Measurements from ENCODE around the gene DDOST. TPM values are rescaled to one million over a fixed set of nuclear protein-coding genes. Genes with fewer than 3 reads are reported as not detected.

Gene DDOST
- polyA plus RNA-seq, 1 of the 3 experiments (the other 2 are of a cell fraction): 602 TPM

- H3K9ac ChIP-seq: no peak overlapping the region
- no peaks in the 10 kb centered on the region; the same call in 1 of the 2 replicates for H4K20me1 ChIP-seq (ENCODE audit: insufficient read depth)
- no peaks in the 10 kb centered on the region for H3K79me2 ChIP-seq (ENCODE audit: insufficient read depth)
- no peak overlapping the region for H3K27ac ChIP-seq (ENCODE audit: low read depth in 2 of 2, low read length in 1 of 2)
- H3K4me2 ChIP-seq: no peak overlapping the region
- no peak for TF ChIP-seq NRF1 (IDR thresholded peaks at IDR 0.05; ENCODE audit: low read depth, low read length)
- no peak for TF ChIP-seq CHD2 (IDR thresholded peaks at IDR 0.05; ENCODE audit: low read length, partially characterized antibody)
- TF ChIP-seq ZBTB33 (IDR thresholded peaks at IDR 0.05; ENCODE audit: borderline replicate concordance, low read depth): no peak
- no peak for TF ChIP-seq TEAD4 (IDR thresholded peaks at IDR 0.05; ENCODE audit: borderline replicate concordance, insufficient read depth)
- no peak for TF ChIP-seq ELF1 (IDR thresholded peaks at IDR 0.05)
- TF ChIP-seq RAD21 (IDR thresholded peaks at IDR 0.05; ENCODE audit: low read length): no peak
- TF ChIP-seq FOXM1 (IDR thresholded peaks at IDR 0.05; ENCODE audit: low read depth): no peak
- no peak for TF ChIP-seq CTCF (IDR thresholded peaks at IDR 0.05)
- no peak for TF ChIP-seq USF1 (IDR thresholded peaks at IDR 0.05; ENCODE audit: borderline replicate concordance, low read depth)
- no peak for TF ChIP-seq REST (IDR thresholded peaks at IDR 0.05; ENCODE audit: low read depth, low read length)
- no peak for TF ChIP-seq MXI1 (IDR thresholded peaks at IDR 0.05; ENCODE audit: low read depth, low read length)
- no peak for TF ChIP-seq SIN3A (IDR thresholded peaks at IDR 0.05; ENCODE audit: borderline replicate concordance, low read depth, low read length)
- no peak for TF ChIP-seq RFX5 (IDR thresholded peaks at IDR 0.05; ENCODE audit: low read length)
- TF ChIP-seq IRF3 (IDR thresholded peaks at IDR 0.05; ENCODE audit: low read depth, low read length): no peak
- TF ChIP-seq GABPA (IDR thresholded peaks at IDR 0.05; ENCODE audit: low read depth): no peak
- TF ChIP-seq EZH2phosphoT487 (IDR thresholded peaks at IDR 0.05; ENCODE audit: borderline replicate concordance, low read depth): no peak
- no peak for TF ChIP-seq RCOR1 (IDR thresholded peaks at IDR 0.05; ENCODE audit: low read length)
- TF ChIP-seq YY1 (IDR thresholded peaks at IDR 0.05; ENCODE audit: low read depth): no peak
- no peak for DNase-seq
- H3F3A ChIP-seq (replicated peaks; ENCODE audit: insufficient read depth): no peaks in the 10 kb centered on the region
- no peak overlapping the region for H3K4me3 ChIP-seq (ENCODE audit: low read depth in 2 of 2, low read length in 1 of 2)
- H3K9me2 ChIP-seq: no peaks in the 10 kb centered on the region
- no peaks in the 10 kb centered on the region for H3K9me3 ChIP-seq
- POLR2A ChIA-PET: no interaction called here
- CTCF ChIA-PET: interaction anchor here (0.7 to 10.4 kb wide), 32 partner anchors 8 to 156 kb away, joined by 3 to 97 read pairs (median 7); partner anchors contain the start of genes CDA and FAM43B
- no peaks in the 10 kb centered on the region for H3K36me3 ChIP-seq (replicated peaks in 1 of 2; ENCODE audit: control insufficient read depth in 1 of 2, insufficient read depth in 2 of 2, low read length in 1 of 2)
- H3K4me1 ChIP-seq (ENCODE audit: control insufficient read depth in 1 of 2, insufficient read depth in 2 of 2, low read depth in 1 of 2, low read length in 1 of 2): peaks cover 0 to 12% of the 10 kb centered on the region in 2 experiments; a peak in 1 of 4 replicates
- H2AFZ ChIP-seq (ENCODE audit: low read depth): no peak overlapping the region
- no peaks in the 10 kb centered on the region for H3K27me3 ChIP-seq (ENCODE audit: insufficient read depth)
- 100% methylated on average over 2 of the region's 3 CpGs for WGBS (ENCODE audit: low lambda C conversion rate)
Observed at GRCh38 chr1:20632386-20632785, 28.8 kb downstream of the DDOST start.

Measured in SK-N-SH (cell line).